Measurements from ENCODE around the gene CABP1.

Gene CABP1

DNA sequence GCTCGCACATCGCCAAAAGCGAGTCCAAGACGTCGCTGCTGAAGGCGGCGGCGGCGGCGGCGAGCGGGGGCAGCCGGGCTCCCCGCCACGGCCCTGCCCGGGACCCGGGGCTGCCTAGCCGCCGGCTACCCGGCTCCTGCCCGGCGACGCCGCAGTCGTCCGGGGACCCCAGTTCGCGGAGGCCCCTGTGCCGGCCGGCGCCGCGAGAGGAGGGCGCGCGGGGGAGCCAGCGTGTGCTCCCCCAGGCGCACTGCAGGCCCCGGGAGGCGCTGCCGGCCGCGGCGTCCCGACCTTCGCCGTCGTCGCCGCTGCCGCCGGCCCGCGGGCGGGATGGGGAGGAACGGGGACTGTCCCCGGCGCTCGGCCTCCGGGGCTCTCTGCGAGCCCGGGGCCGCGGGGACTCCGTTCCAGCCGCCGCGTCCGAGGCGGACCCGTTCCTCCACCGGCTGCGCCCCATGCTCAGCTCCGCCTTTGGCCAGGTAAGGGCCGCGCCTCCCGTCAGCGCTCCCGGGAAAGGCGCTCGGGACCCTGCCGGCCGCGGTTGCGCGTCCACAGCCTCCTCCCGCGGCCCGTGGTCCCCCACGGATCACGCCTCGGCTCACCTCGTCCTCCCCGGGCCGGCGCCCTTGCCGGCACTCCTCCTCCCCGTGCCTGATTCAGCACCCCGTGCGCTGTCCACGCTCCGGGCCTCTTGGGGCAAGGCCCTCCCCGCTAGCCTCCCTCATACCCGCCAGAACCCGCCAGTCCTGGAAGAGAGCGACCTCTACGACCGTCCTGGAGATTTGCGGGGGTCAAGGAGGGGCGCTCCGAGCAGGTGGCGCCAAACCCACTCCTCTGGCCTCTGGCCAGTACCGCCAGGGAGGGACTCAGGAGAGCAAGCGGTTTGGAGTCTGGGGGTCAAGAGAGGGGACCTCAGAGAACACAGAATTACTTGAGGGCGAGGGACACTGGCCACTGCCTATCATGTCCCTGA, 721 bp downstream of the CABP1 start:
- no peak for DNase-seq

- DNase-seq, result no peak
Measured at GRCh38 chr12:120642121-120642520, 1.7 kb downstream of the CABP1 start.

GRCh38 chr12:120642826-120643225, 2.4 kb downstream of the CABP1 start:
- no peak for DNase-seq

DNA sequence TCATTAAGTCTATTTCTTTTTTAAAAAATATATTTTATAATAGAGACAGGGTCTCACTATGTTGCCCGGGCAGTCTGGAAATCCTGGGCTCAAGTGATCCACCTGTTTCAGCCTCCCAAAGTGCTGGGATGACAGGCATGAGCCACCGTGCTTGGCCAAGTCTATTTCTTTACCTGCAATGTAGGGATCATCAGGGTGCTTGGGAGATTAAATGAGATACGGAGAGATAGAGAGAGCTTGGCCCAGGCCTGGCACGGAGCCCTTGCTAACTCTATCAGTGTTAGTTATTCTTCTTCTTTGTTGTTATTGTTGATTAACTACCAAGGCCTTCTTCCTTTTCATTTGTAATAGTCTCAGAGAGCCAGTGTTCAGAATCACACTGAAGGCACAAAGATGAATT, 3.1 kb downstream of the CABP1 start:
- no peak for DNase-seq

GRCh38 chr12:120646044-120646443, 5.6 kb downstream of the CABP1 start:
- DNase-seq, result no peak

- DNase-seq, result no peak
Measured at GRCh38 chr12:120647375-120647755, 6.9 kb downstream of the CABP1 start.

GRCh38 chr12:120649442-120650232, 9.2 kb downstream of the CABP1 start:
- DNase-seq, result no peak

- no peak for DNase-seq
Measured at GRCh38 chr12:120650233-120650690, 9.8 kb downstream of the CABP1 start.

GRCh38 chr12:120651821-120652220, 11.4 kb downstream of the CABP1 start:
- DNase-seq, result no peak

DNA sequence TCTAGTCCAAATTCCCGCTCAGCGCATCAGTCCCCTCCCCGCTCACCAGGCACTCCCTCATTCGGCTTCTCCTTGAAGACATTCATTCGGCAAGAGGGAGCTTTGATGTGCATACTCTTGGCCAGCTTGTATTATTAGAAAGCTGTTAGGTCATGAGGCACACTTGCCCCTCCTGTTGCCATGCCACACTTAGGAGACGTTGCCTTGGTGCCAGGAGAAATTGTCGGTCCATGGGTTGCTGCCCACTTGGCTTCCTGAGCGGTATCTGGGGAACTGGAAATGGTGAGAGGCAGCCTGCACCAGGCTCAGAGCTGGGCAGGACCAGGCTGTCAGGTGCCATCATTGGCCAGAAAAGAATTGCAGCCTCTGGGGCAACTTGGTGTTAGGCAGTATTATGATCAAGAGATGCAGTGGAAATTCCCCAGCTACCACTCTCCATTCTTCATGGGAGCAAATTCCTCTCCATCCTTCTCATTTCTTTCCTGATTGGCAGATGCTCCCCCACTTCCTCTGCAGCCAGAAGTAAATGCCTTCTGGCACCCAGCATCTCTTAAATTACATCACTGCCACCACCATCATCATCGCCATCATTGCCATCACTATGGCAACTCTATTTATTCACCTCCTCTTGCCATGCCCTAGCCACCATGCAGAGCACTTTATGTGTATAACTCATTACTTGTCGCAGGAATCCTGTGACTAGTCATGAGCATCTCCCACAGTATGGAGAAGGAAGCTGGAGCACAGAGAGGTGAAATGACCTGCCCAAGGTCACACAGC, 12.4 kb downstream of the CABP1 start:
- DNase-seq, result no peak

GRCh38 chr12:120653611-120654010, 13.2 kb downstream of the CABP1 start:
- DNase-seq, result no peak

DNA sequence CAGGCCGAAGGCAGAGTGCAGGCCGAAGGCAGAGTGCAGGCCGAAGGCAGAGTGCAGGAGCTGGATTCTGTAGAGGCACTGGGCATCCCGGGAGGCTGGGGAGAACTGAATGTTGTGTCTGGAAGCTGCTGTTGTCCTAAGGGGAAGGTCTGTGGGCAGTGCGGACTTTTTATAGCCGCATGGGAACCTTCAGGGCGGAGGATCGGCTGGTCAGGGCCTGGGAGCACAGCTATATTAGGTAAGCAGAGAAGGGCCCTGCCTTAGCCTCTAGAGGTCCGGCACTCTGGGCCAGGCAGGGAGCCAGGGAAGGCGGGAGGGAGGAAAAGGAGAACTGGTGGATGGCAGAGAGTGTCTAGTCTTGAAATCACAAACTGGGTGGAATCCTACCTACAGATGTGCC, 14.2 kb downstream of the CABP1 start:
- no peak for DNase-seq

GRCh38 chr12:120656008-120656407, 15.6 kb downstream of the CABP1 start:
- DNase-seq, result no peak

DNA sequence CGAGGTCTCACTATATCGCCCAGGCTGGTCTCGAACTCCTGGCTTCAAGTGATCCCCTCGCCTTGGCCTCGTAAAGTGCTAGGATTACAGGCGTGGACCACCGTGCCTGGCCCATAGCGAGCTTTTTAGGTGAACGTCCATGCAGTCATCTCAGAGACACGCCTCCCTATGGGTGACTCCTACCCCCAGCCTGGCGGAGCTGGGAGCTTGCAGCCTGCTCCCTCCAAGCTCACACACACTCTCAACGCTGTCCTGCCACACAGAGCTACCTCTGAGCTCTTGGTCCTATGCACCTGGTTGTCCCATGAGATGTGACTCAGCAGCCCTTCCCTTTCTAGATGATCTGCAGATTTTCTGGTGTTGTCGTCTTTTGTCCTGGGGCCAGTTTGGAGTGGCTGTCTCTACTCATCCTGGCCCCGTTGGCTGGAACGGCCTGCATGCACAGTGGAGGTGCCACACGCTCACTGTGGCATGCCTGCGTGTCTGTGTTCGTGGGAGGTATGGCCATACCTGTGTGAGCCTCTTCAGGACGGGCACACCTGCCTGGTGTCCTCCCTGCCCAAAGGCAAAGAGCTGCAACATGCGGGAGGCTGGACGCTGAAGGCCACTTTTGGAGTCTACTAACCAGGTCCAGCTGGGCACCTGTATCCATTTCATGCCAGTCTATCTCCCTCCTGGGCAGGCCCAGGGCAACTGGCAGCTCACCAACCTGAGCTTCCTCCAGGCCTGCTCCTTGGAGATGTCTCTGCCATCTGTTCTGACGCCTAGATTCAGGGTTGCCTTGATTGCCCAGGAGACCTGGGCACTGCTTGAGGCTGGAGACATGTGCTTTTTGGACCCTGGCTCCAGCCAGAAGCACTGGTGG, 18.1 kb downstream of the CABP1 start:
- no peak for DNase-seq

- no peak for DNase-seq
Measured at GRCh38 chr12:120659151-120659525, 18.7 kb downstream of the CABP1 start.

DNA sequence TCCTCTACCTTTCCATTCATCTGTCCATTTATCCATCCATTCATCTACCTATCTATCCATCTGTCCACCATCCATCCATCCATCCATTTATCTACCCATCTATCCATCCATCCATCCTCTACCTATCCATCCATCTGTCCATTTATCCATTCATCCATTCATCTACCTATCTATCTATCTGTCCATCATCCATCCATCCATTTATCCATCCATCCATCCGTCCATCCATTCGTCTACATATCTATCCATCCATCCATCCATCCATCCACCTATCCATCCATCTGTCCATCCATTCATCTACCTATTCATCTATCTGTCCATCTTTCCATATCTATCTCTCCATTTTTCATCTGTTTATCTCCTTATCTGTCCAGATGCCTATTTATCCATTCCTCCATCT, 21.0 kb downstream of the CABP1 start:
- no peak for DNase-seq

GRCh38 chr12:120662879-120663278, 22.5 kb downstream of the CABP1 start:
- DNase-seq, result no peak

DNA sequence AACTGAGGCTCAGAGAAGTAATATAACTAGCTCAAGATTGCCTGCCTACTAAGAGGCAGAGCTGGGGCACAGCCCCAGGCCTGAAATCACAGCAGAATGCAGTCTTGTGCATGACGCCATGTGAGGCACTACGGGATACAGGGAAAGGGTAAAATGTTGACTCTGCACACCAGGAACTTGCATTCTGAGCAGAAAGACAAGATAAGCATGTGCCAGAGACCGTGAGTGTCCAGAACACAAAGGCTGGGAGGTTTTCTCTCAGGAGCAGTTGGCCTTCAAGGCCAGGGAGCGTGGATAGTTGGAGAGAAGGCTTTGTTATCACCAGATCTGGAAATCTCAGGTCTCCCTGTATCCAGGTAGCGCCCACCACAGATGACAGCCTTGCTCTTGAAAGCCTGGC, 23.3 kb downstream of the CABP1 start:
- DNase-seq, result no peak

DNA sequence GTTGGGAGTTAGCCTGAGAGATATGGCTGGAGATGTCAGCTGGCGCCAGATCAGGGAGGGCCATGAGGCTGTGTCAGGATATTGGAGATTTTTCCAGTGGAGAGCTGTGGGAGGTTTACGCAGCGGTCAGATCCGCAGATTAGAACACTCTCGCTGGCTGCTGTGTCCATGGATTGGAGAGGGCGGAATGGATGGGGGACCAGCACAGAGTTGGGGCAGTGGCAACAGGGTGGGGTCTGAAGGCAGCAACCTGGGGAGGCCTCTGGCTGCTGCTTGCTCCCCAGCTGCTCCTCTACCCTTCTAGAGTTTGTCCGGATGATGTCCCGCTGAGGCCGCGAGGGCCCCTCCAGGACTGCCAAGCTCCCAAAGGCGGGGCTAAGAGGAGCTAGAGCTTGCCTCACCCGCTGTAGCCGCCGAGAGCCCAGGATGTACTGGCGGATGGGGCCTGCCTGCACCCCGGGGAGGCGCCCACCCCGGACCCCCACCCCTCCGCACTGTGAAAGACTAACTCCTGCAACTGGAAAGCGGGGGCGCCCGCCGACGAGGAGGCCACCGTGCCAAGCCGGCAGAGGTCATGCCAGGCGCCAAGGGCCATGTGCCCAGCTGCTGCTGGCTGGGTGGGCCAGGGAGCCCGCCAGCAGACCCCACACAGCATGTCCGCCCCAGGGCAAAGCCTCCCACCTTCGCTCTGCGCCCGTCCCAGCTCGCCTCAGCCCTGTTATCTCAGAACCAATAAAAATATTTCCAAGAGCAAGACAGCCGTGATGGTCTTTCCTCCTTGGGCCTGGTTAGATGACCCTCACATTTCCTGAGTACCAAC, 26.4 kb downstream of the CABP1 start:
- DNase-seq, result no peak

GRCh38 chr12:120668091-120668867, 27.9 kb downstream of the CABP1 start:
- DNase-seq, result no peak

Data from NCI-H2029 (cell line).